ENCODE measurements around the gene ARHGDIB.

Gene ARHGDIB

DNA sequence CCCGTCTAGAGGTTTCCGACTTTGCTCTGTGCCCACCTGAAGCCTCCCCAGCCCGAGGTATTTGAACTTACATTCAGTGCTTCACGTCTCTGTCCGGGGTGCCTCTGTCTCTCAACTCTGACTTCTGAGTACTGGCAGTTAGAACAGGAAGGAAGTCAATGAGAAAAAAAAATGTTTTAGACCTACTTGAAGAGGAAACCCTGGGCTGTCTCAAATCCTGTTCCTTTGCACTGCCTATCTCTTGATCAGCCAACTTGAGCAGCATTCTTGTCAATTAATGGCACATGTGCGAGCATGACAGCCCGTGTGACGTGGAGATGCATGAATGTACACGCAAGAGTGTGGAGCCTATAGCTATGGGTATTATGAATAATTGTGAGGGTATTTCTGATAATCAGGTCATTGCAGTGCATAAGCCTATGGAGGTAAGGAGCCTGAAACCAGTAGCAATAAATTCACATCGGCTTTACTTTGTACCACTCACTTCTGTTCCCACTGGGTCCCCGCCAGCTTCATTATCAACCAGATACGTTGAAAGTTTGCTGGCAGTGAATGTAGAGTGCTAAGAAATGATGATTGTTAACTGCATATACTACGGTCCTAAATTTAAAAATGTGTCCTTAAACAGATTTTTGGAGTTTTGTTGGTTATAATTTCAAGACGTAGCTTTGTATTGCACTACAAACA, at the start of gene ARHGDIB:
Gene ARHGDIB, minus strand, starts transcription at position 136 of the 687 bp plus-strand sequence. CDS start 10,889 bp downstream, outside the sequence.
- peak; percentile 70 for DNase-seq (ENCODE audit: low spot score)

- DNase-seq (ENCODE audit: low spot score), result no peak
Measured at GRCh38 chr12:15011162-15011561, 49.8 kb upstream of the ARHGDIB start.

GRCh38 chr12:15007551-15007950, 46.1 kb upstream of the ARHGDIB start:
- no peak for DNase-seq (ENCODE audit: low spot score)

GRCh38 chr12:15005064-15005463, 43.7 kb upstream of the ARHGDIB start:
- DNase-seq (ENCODE audit: low spot score), result no peak

DNA sequence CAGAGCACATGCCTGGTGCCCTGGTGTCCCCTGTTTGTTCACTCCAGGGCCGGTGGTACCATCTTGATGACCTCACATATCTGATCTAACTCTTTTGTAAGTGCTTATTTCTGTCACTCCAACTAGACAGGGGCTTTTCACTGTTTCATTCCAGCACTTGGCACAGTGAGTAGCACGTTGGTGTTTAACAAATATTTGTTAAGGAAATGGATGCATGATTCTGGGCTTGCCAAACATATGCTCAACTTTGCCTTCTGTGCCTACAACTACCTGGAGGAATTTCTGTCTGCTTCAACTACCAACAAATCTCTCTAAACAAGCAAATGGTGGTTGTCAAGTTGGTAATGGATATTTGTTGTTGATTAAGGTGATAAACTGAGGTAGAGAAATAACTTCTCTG, 43.0 kb upstream of the ARHGDIB start:
- no peak for DNase-seq (ENCODE audit: low spot score)

DNA sequence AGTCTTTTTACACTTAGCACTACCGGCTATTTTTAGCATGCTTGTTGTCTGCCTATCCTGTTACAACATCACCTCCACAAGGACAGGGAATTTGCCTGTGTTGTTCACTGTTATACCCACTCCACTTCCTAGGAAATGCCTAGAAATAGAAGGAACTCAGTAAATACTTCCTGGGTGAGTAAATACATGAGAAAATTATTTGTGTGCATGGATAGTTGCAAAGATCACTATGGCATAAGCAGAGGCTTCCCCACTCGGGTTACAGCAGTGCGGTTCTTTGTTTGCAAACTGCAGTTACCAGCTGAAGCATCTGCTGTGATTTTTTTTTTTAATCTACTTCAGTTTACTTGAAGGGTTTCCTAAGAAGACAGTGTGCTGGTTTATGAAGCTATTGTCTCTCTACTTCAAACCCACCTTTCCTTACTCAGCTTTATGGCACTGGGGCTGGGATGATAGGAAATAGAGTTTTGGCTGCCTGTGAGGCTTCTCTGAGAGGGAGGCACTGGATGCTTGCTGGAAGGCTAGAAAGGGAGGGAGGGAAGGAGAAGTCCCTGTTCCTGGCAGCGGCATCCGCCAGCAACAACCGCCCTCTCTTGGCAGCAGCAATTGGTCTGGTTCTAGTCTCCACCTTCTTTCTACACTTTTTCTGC, 40.5 kb upstream of the ARHGDIB start:
- no peak for DNase-seq (ENCODE audit: low spot score)

DNA sequence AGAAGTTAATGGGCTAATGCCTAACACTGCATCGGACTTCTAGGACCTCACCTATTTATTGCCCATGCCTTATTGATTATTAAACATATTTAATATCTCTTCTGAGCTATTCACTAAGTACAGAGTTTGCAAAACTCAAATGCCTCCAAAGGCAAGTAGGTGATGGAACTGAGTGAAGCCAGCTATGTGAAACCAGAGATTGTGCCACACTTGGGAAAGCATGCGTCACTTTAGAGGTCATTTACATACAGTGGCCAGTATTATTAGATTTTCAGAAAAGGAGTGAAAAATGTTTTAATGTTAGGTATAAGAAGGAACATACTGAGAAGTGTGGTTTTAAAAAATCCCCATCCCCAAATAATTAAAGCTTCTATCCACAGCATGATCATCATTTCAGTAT, 39.2 kb upstream of the ARHGDIB start:
- no peak for DNase-seq (ENCODE audit: low spot score)

GRCh38 chr12:14999695-15000365, 38.4 kb upstream of the ARHGDIB start:
- DNase-seq (ENCODE audit: low spot score), result peak; percentile 75

DNA sequence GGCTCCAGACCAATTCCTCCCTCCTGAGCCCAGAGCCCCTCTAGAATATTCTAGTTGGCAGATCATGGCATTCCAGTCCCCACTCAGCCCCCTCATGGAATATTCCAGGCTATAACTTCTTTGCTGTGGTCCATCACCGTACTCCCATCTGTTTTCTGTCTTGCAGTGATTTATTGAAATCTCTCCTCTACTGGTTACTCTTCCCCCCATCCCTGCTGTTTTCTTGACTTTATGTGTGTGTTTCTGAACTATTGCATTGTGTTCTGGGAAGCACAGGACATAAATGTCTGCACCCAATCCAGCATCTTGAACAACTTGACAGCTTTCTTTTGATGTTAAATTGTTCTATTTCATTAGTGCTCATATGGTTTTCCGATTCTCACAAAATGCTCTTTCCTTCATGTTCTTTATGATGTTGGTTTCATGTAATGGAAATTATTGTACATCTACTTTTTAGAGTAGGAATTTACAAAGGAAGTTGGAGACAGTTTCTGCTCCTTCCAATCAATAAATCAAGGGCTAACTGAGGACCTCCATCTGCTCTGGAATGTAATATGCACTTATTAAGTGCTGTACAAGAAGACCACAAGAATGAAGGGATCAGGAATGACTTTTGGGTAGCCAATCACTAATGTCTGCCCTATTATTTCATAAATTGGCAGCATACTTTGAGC, 37.8 kb upstream of the ARHGDIB start:
- DNase-seq (ENCODE audit: low spot score), result no peak

DNA sequence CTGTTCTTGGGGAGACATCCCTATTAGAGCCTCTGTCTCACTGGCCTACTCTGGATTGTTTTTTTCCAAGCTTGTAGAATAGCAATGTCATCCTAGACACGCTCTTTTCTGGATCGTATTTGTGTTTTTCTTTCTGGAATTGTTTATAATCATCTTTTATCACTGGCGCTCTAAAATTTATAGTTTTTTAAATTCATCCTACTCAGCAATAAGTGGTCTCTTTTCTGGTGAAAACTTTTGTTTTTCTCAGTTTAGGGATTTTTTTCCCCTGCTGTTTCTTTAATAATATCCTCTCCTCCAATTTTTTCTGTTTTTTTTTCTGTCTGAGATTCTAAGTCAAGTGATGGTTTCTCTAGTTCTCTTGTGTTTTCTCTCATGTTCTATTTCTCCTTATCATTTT, 36.6 kb upstream of the ARHGDIB start:
- DNase-seq (ENCODE audit: low spot score), result no peak

DNA sequence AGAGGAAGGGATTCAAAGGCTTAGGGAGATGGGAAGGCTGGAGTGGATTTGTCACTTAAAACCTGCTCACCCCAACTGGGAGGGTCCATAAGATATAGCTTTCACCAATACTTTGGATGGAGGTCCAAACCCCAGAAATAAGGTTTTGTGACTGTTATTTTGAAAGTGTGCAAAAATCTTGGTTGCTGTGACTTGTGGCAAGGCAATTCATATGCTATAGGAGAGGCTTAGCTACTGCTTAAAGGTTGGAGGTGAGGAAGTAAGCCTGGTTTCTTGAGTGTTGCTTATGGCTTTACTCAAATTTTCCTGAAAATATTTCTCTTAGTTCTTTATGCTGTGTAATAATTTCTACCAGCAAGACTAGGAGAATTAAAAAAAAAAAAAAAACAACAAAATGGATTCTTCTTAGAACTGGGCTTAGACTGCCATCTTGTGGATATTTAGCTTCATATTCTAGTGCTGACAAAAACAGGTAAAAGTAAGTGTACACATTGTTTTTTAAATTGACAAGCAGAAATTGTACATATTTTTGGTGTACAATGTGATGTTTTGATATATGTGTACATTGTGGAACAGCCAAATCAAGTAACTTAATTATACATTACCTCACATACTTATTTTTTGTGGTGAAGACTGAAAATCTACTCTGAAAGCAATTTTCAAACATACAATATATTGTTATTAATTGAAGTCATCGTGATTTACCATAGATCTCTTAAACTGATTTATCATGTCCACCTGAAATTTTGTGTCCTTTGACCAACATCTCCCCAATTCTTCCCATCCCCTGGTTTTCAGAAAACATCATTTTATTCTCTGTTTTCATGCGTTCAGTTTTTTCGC, 34.4 kb upstream of the ARHGDIB start:
- DNase-seq (ENCODE audit: low spot score), result peak; percentile 84

- DNase-seq (ENCODE audit: low spot score), result no peak
Measured at GRCh38 chr12:14994610-14995009, 33.2 kb upstream of the ARHGDIB start.

DNA sequence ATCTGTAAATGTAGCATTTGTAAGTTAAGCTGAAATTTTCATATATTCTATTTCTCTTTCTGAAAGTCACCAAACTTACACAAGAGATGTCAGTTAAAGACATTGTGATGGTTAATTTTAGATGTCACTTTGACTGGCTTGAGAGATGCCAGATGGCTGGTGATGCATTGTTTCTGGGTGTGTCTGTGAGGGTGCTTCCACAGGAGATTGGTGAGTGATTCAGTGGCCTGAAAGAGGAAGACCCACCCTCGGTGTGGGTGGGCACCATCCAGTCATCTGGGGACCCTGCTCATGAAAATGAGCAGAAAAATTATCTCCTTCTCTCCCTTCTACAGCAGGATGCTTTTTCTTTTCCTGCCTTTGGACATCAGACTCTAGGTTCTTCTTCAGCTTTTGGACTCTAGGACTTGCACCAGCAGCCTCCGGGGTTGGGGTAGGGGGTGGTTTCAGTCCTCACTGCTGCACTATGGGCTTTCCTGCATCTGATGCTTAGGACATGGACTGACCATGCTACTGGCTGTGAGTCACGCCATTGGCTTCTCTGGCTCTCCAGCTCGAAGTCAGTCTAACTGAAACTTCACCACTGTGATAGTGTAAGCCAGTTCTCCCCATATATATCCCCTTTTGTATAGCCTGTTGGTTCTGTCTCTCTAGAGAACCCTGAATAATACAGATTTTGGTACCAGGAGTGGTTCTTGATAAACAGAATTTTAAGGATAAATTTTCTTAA, 32.3 kb upstream of the ARHGDIB start:
- no peak for DNase-seq (ENCODE audit: low spot score)

GRCh38 chr12:14993117-14993516, 31.7 kb upstream of the ARHGDIB start:
- no peak for DNase-seq (ENCODE audit: low spot score)

GRCh38 chr12:14992673-14993072, 31.3 kb upstream of the ARHGDIB start:
- no peak for DNase-seq (ENCODE audit: low spot score)

DNA sequence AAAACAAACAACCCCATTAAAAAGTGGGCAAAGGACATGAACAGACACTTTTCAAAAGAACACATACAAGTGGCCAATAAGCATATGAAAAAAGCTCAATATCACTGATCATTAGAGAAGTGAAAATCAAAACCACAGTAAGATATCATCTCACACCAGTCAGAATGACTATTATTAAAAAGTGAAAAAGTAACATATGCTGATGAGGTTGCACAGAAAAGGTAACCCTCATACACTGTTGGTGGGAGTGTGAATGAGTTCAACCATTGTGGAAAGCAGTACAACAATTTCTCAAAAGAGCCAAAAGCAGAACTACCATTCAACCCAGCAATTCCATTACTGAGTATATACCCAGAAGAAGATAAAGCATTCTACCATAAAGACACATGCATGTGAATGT, 29.7 kb upstream of the ARHGDIB start:
- no peak for DNase-seq (ENCODE audit: low spot score)

- DNase-seq (ENCODE audit: low spot score), result no peak
Measured at GRCh38 chr12:14989790-14990189, 28.4 kb upstream of the ARHGDIB start.

GRCh38 chr12:14988035-14988434, 26.6 kb upstream of the ARHGDIB start:
- DNase-seq (ENCODE audit: low spot score), result no peak

DNA sequence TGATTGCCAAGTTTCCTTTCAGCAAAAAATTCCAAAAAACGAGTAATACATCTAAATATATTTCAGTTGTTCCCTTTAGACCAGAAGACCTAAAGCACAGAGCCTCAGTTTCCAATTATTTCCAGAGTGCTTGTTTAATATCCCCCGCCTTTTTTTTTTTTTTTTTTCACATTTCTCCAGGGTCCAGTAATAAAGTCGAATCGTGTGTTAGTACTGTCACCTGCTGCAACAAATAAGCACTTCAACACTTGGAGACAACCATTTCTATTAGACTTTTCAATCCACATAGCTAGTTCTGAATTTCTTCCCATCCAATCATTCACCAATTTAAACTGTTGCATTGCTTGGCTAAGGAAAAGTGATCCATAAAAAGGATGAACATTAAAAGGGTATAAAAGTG, 25.0 kb upstream of the ARHGDIB start:
- no peak for DNase-seq (ENCODE audit: low spot score)

DNA sequence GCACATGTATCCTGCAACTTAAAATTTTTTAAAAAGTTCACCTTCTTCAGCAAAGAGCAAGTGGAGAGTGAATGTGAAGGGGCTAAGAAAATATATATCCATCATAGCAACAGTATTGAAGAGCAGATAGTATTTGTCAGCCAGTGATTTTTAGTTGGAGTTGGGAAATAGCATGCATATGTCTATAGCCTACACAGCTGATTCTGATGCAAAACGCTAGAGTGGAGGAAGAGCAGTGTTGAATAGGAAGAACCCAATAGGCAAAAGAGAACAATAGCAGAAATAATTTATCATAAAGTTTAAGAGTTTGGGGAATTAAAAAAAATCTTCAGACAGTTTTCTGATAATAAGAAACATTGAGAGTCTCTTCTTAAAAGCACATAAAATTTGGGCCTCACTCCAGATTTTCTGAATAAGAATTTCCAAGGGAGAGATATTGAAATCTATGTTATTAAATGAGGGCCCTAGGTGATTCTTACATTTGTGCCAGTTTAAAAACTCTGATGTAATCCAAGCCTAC, 23.4 kb upstream of the ARHGDIB start:
- no peak for DNase-seq (ENCODE audit: low spot score)

- DNase-seq (ENCODE audit: low spot score), result no peak
Measured at GRCh38 chr12:14984036-14984435, 22.6 kb upstream of the ARHGDIB start.

All from hematopoietic multipotent progenitor cell treated with erythropoietin and hydrocortisone succinate and interleukin-3 and kit ligand, for 17 days (in vitro differentiated cells).